A549 (cell line): ENCODE measurements around the gene NUP50. TPM values are rescaled to one million over a fixed set of nuclear protein-coding genes. Genes with fewer than 3 reads are reported as not detected.

Source experiments
- ATAC-seq, 2 experiments: fragments of 200-7000 bp in 1 of 2; fragments of >200 bp in 1 of 2; cut with Nextera tagmentation in 1 of 2; cut with Tn5 transposase in 1 of 2; 3 replicates each; pipeline versions ENCODE4 v1.8.0 to v1.9.1; 2018 to 2020; ENCODE audit warnings: mild to moderate bottlenecking in 1 of 2, moderate library complexity in 1 of 2
- CTCF ChIA-PET: fragments of 300-600 bp; sonication (Branson Sonifier 250); formaldehyde crosslinking; extraction: SDS; loops from one replicate; lab custom pipeline; 2021; ENCODE audit warnings: antibody characterized with exemption, inconsistent platforms; lab: Yijun Ruan, JAX
- POLR2A ChIA-PET: fragments of 350-600 bp; formaldehyde crosslinking; extraction: SDS; loops from one replicate; lab custom pipeline; 2021; ENCODE audit warnings: antibody characterized with exemption, inconsistent platforms; lab: Yijun Ruan, JAX
- DNase-seq, 2 experiments: peaks; one replicate each; pipeline versions ENCODE4 v3.0.0 to v3.0.0-alpha.2; 2011 to 2016; ENCODE audit warnings: low read depth in 1 of 2, low spot score in 1 of 2
- FAIRE-seq: peaks from 2 replicates; lab custom pipeline; 2011; peaks lifted over from hg19 to GRCh38; lab: Jason Lieb, UNC
- H3K27ac ChIP-seq, 2 experiments: fragments of >200 bp; sonication (Bioruptor Twin); formaldehyde crosslinking; 3 replicates each; pipeline ENCODE4 v1.5.1; 2016 to 2017
- H3K4me1 ChIP-seq: fragments of >200 bp; sonication (Bioruptor Twin); formaldehyde crosslinking; 3 replicates; pipeline ENCODE4 v1.6.1; 2016
- H3K4me2 ChIP-seq: fragments of >200 bp; sonication (Bioruptor Twin); formaldehyde crosslinking; 3 replicates; pipeline ENCODE4 v1.6.1; 2016
- H3K4me3 ChIP-seq: fragments of >200 bp; sonication (Bioruptor Twin); formaldehyde crosslinking; 3 replicates; pipeline ENCODE4 v1.5.1; 2016
- H3K9me3 ChIP-seq: fragments of >200 bp; sonication (Bioruptor Twin); formaldehyde crosslinking; 3 replicates; pipeline ENCODE4 v1.6.1; 2016
- BCL3 ChIP-seq: fragments of >200 bp; sonication (Bioruptor Twin); formaldehyde crosslinking; IDR thresholded peaks from 3 replicates; pipeline ENCODE4 v1.6.1; 2016
- BHLHE40 ChIP-seq: IDR thresholded peaks from 2 replicates; pipeline ENCODE4 v1.6.1; 2012; ENCODE audit warnings: low read depth, low read length, inconsistent platforms
- CBX2 ChIP-seq: fragments of 200-600 bp; sonication (generic); IDR thresholded peaks from 2 replicates; pipeline ENCODE4 v1.6.1; 2016; ENCODE audit warnings: low read depth, mild to moderate bottlenecking, borderline replicate concordance
- CBX8 ChIP-seq: fragments of 200-600 bp; sonication (generic); IDR thresholded peaks from 2 replicates; pipeline ENCODE4 v1.6.1; 2016
- CTCF ChIP-seq: fragments of >200 bp; sonication (Bioruptor Twin); formaldehyde crosslinking; IDR thresholded peaks from 3 replicates; pipeline ENCODE4 v1.5.1; 2016
- E2F6 ChIP-seq: IDR thresholded peaks from 2 replicates; pipeline ENCODE4 v1.6.1; 2012; ENCODE audit warnings: low read depth, borderline replicate concordance
- EHF ChIP-seq: fragments of 250-450 bp; sonication (Bioruptor Pico); IDR thresholded peaks from 2 replicates; pipeline ENCODE4 v1.5.0; 2020; ENCODE audit warnings: mild to moderate bottlenecking
- EP300 ChIP-seq, 2 experiments: fragments of >200 bp; sonication (Bioruptor Twin); formaldehyde crosslinking; IDR thresholded peaks; 2 replicates in 1 of 2; 3 replicates in 1 of 2; pipeline ENCODE4 v1.6.1; 2016 to 2017
- FOXS1 ChIP-seq: fragments of 250-450 bp; sonication (Bioruptor Pico); IDR thresholded peaks from 2 replicates; pipeline ENCODE4 v1.5.0; 2020; ENCODE audit warnings: mild to moderate bottlenecking, moderate library complexity
- HES2 ChIP-seq: fragments of >200 bp; sonication (Bioruptor Twin); formaldehyde crosslinking; IDR thresholded peaks from 2 replicates; pipeline ENCODE4 v1.6.1; 2016
- HMGXB4 ChIP-seq: fragments of 250-450 bp; sonication (Bioruptor Pico); IDR thresholded peaks from 2 replicates; pipeline ENCODE4 v1.5.0; 2021; ENCODE audit warnings: mild to moderate bottlenecking, moderate library complexity, borderline replicate concordance
- KDM5A ChIP-seq: fragments of 200-600 bp; sonication (generic); IDR thresholded peaks from 2 replicates; pipeline ENCODE4 v1.6.1; 2016; ENCODE audit warnings: antibody characterized with exemption, mild to moderate bottlenecking
- MAFK ChIP-seq: fragments of 450-650 bp; IDR thresholded peaks from 2 replicates; pipeline ENCODE4 v1.6.1; 2014; ENCODE audit not compliant: partially characterized antibody
- MYC ChIP-seq: IDR thresholded peaks from 2 replicates; pipeline ENCODE4 v1.6.1; 2012; ENCODE audit warnings: mild to moderate bottlenecking, inconsistent platforms, low read length, improper control_type of control experiment, borderline replicate concordance
- NR3C1 ChIP-seq: fragments of >200 bp; sonication (Bioruptor Twin); formaldehyde crosslinking; IDR thresholded peaks from 3 replicates; pipeline ENCODE4 v1.6.1; 2017
- POLR2A ChIP-seq: IDR thresholded peaks from 2 replicates; pipeline ENCODE4 v1.6.1; 2012; ENCODE audit warnings: mild to moderate bottlenecking, low read length
- RARB ChIP-seq: fragments of 250-450 bp; sonication (Bioruptor Pico); IDR thresholded peaks from 2 replicates; pipeline ENCODE4 v1.8.0; 2021; ENCODE audit warnings: mild to moderate bottlenecking, moderate library complexity
- RNF2 ChIP-seq: fragments of 200-600 bp; sonication (generic); IDR thresholded peaks from 2 replicates; pipeline ENCODE4 v1.6.1; 2016; ENCODE audit warnings: low read depth, mild to moderate bottlenecking, antibody characterized with exemption, moderate library complexity, borderline replicate concordance
- TFCP2L1 ChIP-seq: fragments of 250-450 bp; sonication (Bioruptor Pico); IDR thresholded peaks from 2 replicates; pipeline ENCODE4 v1.5.0; 2021; ENCODE audit warnings: mild to moderate bottlenecking
- USF2 ChIP-seq: fragments of 450-650 bp; IDR thresholded peaks from 2 replicates; pipeline ENCODE4 v1.6.1; 2014; ENCODE audit warnings: antibody characterized with exemption
- ZFP36 ChIP-seq: fragments of 450-650 bp; IDR thresholded peaks from 2 replicates; pipeline ENCODE4 v1.6.1; 2014; ENCODE audit warnings: borderline replicate concordance; ENCODE audit not compliant: partially characterized antibody
- ZSCAN20 ChIP-seq: fragments of 250-450 bp; sonication (Bioruptor Pico); IDR thresholded peaks from 2 replicates; pipeline ENCODE4 v1.8.0; 2022; ENCODE audit warnings: mild to moderate bottlenecking, moderate library complexity
- WGBS: methylation state at CpG from one replicate; pipeline ENCODE4 v1.1.6; 2017; ENCODE audit errors: missing lambda C conversion rate; 5-methylcytosine and 5-hydroxymethylcytosine counted together
- polyA plus RNA-seq, 4 experiments: library from polyadenylated mRNA; depleted of rRNA in 3 of 4; stranded (reverse); fragments of >200 nt; fragmentation: RNase III in 1 of 4; extraction: RNeasy Plus Mini Kit Qiagen cat#74134 plus additional on column Dnase treatment in 1 of 4; gene quantifications; 2 replicates in 3 of 4; 3 replicates in 1 of 4; pipeline ENCODE4 v1.2.3, GENCODE V29; 2011 to 2017

The NUP50 gene
- polyA plus RNA-seq, 2 of the 4 experiments (the other 2 are of a cell fraction), result 16.7 to 25.3 TPM

GRCh38 chr22:45196926-45197605 is 33.3 kb downstream of the NUP50 start:
- no peak overlapping the region for H3K4me3 ChIP-seq
- ChIA-PET CTCF (interaction anchor here (1.7 kb wide), 1 partner anchor 12 kb away, joined by 4 read pairs; no protein-coding TSS in a partner anchor), POLR2A (no interaction called here)
- no peak overlapping the region for H3K27ac ChIP-seq
- 92% methylated on average over 11 of the region's 34 CpGs for WGBS
- H3K4me1 ChIP-seq, result peaks cover 8% of the 10 kb centered on the region
- DNase-seq (no peak), FAIRE-seq (no peak), ATAC-seq (no peak)
- H3K4me2 ChIP-seq, result no peak overlapping the region
- no peak for TF ChIP-seq CTCF
- TF ChIP-seq EP300 (IDR thresholded peaks at IDR 0.05), result no peak
- no peak for TF ChIP-seq NR3C1
- TF ChIP-seq MAFK, result no peak
- no peak for TF ChIP-seq CBX8
- no peak for TF ChIP-seq POLR2A
- no peak for TF ChIP-seq RARB (CRISPR knock-in tag)
- no peak for TF ChIP-seq E2F6
- TF ChIP-seq BCL3, result no peak
- no peak for TF ChIP-seq ZSCAN20 (CRISPR knock-in tag)
- no peak for TF ChIP-seq KDM5A
- TF ChIP-seq BHLHE40, result no peak
- no peak for TF ChIP-seq RNF2
- TF ChIP-seq TFCP2L1, result no peak
- TF ChIP-seq HMGXB4, result no peak
- H3K9me3 ChIP-seq, result no peaks in the 10 kb centered on the region

- 92% methylated on average over 17 of the region's 28 CpGs for WGBS
- Histone ChIP-seq H3K4me2 (no peak overlapping the region), H3K4me1 (peaks cover 13% of the 10 kb centered on the region), H3K9me3 (no peaks in the 10 kb centered on the region), H3K4me3 (no peak overlapping the region), H3K27ac (no peak overlapping the region)
- TF ChIP-seq MYC (no peak), HES2 (no peak), ZFP36 (no peak), USF2 (no peak), BHLHE40 (no peak), FOXS1 (no peak), EHF (no peak), CBX2 (no peak)
- FAIRE-seq (no peak), DNase-seq (no peak), ATAC-seq (no peak)
- ChIA-PET POLR2A (no interaction called here), CTCF (interaction anchor here (1.7 kb wide), 1 partner anchor 11 kb away, joined by 4 read pairs; no protein-coding TSS in a partner anchor)
These were observed 34.1 kb downstream of the NUP50 start for GRCh38 chr22:45197606-45198462.
